Activated CD8-positive, alpha-beta T cell treated with anti-CD3 and anti-CD28 coated beads for 36 hours (primary cell): ENCODE results near the gene DERL2. TPM values are rescaled to one million over a fixed set of nuclear protein-coding genes. Genes with fewer than 3 reads are reported as not detected.

Experiments used
- ATAC-seq: fragments of 200-7000 bp; cut with Tn5 transposase; one replicate; pipeline ENCODE4 v1.10.0; 2021; ENCODE audit warnings: mild to moderate bottlenecking, moderate library complexity
- CTCF ChIA-PET: fragments of 350-600 bp; sonication (Branson Sonifier 250); formaldehyde crosslinking; loops from one replicate; lab custom pipeline; 2021; ENCODE audit warnings: antibody characterized with exemption; lab: Charles Lee
- POLR2A ChIA-PET: fragments of 350-600 bp; sonication (Branson Sonifier 250); formaldehyde crosslinking; loops from one replicate; lab custom pipeline; 2021; ENCODE audit warnings: antibody characterized with exemption; lab: Charles Lee
- DNase-seq: peaks from one replicate; pipeline ENCODE4 v3.0.0-alpha.2; 2020
- H3K27ac Mint-ChIP-seq: one replicate; pipeline ENCODE4 v1.8.0; 2021; ENCODE audit warnings: mild to moderate bottlenecking, mixed read lengths
- H3K27me3 Mint-ChIP-seq: one replicate; pipeline ENCODE4 v1.8.0; 2021; ENCODE audit warnings: mixed read lengths
- H3K36me3 Mint-ChIP-seq: one replicate; pipeline ENCODE4 v1.8.0; 2021; ENCODE audit warnings: low read depth, mixed read lengths
- H3K4me1 Mint-ChIP-seq: one replicate; pipeline ENCODE4 v1.8.0; 2021; ENCODE audit warnings: low read depth, mixed read lengths
- H3K4me3 Mint-ChIP-seq: one replicate; pipeline ENCODE4 v1.8.0; 2021; ENCODE audit warnings: mild to moderate bottlenecking, moderate library complexity, mixed read lengths
- H3K9me3 Mint-ChIP-seq: one replicate; pipeline ENCODE4 v1.8.0; 2021; ENCODE audit warnings: mixed read lengths
- intact Hi-C: fragments of 100-400 bp; cut with micrococcal nuclease; formaldehyde crosslinking; loops from one replicate; pipeline ENCODE4 v1.10.0; 2022
- total RNA-seq, 2 experiments: library from RNA; stranded (reverse); gene quantifications; one replicate each; pipeline ENCODE4 v1.2.3, GENCODE V29; 2021
- TF ChIP-seq, protein P1 (sequence below): fragments of 200-600 bp; IDR thresholded peaks from one replicate; pipeline ENCODE4 v1.8.0; 2022; ENCODE audit warnings: antibody characterized with exemption, mild to moderate bottlenecking

The DERL2 gene
- total RNA-seq, 2 experiments from 2014 or later = 43.4 to 45.8 TPM

DNA sequence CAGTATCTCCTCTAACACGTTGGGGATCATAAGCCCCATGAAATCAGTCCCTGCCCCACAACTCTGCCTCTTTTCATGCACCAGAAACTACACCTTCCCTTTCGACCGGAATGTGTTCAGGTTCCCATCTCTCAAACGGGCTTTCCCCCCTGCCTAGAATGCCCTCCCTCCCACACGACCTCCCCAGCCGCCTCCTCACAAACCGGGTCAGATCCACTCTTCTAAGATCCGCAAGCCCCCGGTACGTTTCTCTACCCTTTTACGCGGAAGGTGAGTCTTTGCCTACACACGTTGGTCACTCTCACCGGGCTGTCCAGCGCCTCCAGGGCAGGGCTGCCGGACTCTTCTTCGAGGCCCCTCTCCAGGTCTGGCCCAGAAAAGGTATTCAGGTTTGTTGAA is 17.9 kb downstream of the DERL2 start:
- CTCF ChIA-PET = interaction anchor here (0.9 to 2.4 kb wide), 5 partner anchors 19 to 29 kb away, joined by 3 to 14 read pairs (median 3); partner anchors contain the start of genes C1QBP and MIS12
- H3K4me1 Mint-ChIP-seq = peaks cover 40% of the 10 kb centered on the region

DNA sequence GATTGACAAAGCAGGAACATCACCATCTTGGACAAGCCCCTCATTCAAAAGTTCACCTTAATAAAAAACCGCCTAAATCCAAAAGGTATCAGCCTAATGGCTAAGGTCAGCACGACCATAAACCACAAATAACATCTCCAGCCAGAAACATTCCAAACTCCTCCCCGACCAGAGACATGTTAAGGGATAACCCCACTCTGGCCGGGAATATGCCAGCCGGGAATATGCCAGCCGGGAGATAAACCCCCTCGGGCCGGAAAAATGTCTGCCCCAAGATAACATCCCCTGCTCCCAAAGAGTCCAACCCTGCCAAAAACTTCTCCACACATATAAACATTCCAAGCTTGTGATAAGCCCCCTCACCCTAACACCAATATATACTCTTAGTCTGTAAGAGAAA is 18.6 kb downstream of the DERL2 start:
- TF ChIP-seq, protein P1, sequence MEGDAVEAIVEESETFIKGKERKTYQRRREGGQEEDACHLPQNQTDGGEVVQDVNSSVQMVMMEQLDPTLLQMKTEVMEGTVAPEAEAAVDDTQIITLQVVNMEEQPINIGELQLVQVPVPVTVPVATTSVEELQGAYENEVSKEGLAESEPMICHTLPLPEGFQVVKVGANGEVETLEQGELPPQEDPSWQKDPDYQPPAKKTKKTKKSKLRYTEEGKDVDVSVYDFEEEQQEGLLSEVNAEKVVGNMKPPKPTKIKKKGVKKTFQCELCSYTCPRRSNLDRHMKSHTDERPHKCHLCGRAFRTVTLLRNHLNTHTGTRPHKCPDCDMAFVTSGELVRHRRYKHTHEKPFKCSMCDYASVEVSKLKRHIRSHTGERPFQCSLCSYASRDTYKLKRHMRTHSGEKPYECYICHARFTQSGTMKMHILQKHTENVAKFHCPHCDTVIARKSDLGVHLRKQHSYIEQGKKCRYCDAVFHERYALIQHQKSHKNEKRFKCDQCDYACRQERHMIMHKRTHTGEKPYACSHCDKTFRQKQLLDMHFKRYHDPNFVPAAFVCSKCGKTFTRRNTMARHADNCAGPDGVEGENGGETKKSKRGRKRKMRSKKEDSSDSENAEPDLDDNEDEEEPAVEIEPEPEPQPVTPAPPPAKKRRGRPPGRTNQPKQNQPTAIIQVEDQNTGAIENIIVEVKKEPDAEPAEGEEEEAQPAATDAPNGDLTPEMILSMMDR = no peak
- ChIA-PET CTCF (interaction anchor here (0.9 to 2.4 kb wide), 3 partner anchors 19 to 28 kb away, joined by 3 to 14 read pairs (median 3); partner anchors contain the start of genes C1QBP and MIS12), POLR2A (interaction anchor here (0.7 to 5.7 kb wide), 2 partner anchors 11 to 19 kb away, joined by 3 to 55 read pairs; partner anchors contain the start of genes DERL2 and MIS12)
- H3K27ac Mint-ChIP-seq = peak overlapping the region; percentile 74
- ATAC-seq (no peak), DNase-seq (no peak)
- intact Hi-C loops = no loop called here
- H3K4me1 Mint-ChIP-seq = peaks cover 40% of the 10 kb centered on the region
- H3K9me3 Mint-ChIP-seq = no peaks in the 10 kb centered on the region
- H3K4me3 Mint-ChIP-seq = peak overlapping the region; percentile 89
- no peaks in the 10 kb centered on the region for H3K27me3 Mint-ChIP-seq
- peaks cover 29% of the 10 kb centered on the region for H3K36me3 Mint-ChIP-seq

More for the DNA sequence above, 17.9 kb downstream of the DERL2 start:
- no peaks in the 10 kb centered on the region for H3K9me3 Mint-ChIP-seq
- POLR2A ChIA-PET = interaction anchor here (0.7 to 5.7 kb wide), 7 partner anchors 10 to 1183 kb away, joined by 3 to 55 read pairs (median 4); partner anchors contain the start of genes C17orf100, DERL2, MED31 and MIS12
- ATAC-seq = peak; percentile 15
- TF ChIP-seq, protein P1 = no peak
- no peaks in the 10 kb centered on the region for H3K27me3 Mint-ChIP-seq
- peak overlapping the region; percentile 89 for H3K4me3 Mint-ChIP-seq
- peaks cover 29% of the 10 kb centered on the region for H3K36me3 Mint-ChIP-seq
- intact Hi-C loops = no loop called here
- peak; percentile 33 for DNase-seq
- H3K27ac Mint-ChIP-seq = peak overlapping the region; percentile 74

DNA sequence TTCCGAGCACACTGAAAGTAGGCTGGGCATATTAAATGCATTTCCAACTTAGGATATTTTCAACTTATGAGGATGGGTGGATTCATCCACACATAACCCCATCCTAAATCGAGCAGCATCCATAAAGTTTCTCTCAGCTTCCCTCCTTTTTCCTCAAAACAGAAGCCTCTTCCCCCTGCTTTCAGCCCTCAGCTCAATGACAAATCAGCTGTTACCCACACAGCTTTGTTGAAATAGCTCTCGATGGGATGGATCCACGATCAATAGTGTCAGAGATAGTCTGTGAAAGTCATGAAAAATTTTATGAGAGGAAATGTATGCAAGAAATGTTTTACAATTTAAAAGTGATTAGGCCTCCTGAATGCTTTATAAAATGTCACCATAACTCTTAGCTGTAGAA is 19.7 kb downstream of the DERL2 start:
- no peak for DNase-seq

DNA sequence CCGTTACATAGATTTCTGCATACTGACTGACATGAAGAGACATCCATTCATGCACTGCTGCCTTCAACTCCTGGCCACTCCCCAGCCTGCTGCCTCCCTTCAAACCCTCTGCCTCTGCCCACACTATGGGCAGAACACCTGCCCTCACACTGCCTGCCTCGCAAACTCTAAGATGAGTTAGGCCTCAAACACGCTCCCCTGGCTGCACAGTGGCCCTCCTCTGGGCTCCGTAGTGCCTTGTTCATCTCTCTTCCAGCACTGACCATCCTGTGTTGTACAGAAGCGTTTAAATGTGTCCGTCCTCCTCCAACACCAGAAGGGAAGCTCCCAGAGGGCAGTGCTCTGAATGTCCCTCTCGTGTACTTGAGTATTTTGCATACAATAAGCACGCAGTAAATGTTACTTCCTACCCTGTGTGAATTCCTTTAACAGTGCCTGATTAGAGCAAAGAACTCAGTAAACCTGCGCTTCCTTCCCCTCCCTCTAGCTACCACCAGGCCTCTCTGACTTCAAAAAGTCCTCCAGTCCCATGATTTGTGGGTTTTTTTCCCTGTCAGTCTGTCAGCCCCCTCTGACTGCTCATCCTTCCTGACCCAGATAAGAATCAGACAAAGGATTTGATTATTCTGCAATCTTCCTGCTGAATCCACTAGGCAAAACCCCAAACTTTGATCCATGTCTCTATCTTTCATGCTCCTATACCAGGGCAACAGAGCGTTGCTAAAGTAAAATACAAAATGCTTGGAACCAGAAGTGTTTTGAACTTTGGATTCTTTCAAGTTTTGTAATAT is 21.1 kb downstream of the DERL2 start:
- DNase-seq (no peak), ATAC-seq (no peak)
- intact Hi-C loops = no loop called here
- no peak overlapping the region for H3K27ac Mint-ChIP-seq
- H3K36me3 Mint-ChIP-seq = peaks cover 40% of the 10 kb centered on the region
- H3K9me3 Mint-ChIP-seq = no peaks in the 10 kb centered on the region
- POLR2A ChIA-PET = interaction anchor here (0.8 to 1.4 kb wide), 4 partner anchors 8 to 45 kb away, joined by 3 to 4 read pairs (median 3); partner anchors contain the start of genes DERL2, MIS12, NUP88 and RPAIN
- TF ChIP-seq, protein P1 = no peak
- H3K4me3 Mint-ChIP-seq = no peak overlapping the region
- peaks cover 38% of the 10 kb centered on the region for H3K4me1 Mint-ChIP-seq
- CTCF ChIA-PET = interaction anchor here (0.9 to 3.6 kb wide), 4 partner anchors 16 to 25 kb away, joined by 3 to 21 read pairs (median 3); partner anchors contain the start of genes C1QBP, DERL2 and MIS12
- H3K27me3 Mint-ChIP-seq = no peaks in the 10 kb centered on the region

More for the DNA sequence above, 19.7 kb downstream of the DERL2 start:
- H3K27ac Mint-ChIP-seq = no peak overlapping the region
- H3K4me1 Mint-ChIP-seq = peaks cover 40% of the 10 kb centered on the region
- H3K9me3 Mint-ChIP-seq = no peaks in the 10 kb centered on the region
- ATAC-seq = no peak
- no peaks in the 10 kb centered on the region for H3K27me3 Mint-ChIP-seq
- peaks cover 33% of the 10 kb centered on the region for H3K36me3 Mint-ChIP-seq
- POLR2A ChIA-PET = interaction anchor here (5.7 kb wide), 1 partner anchor 20 kb away, joined by 55 read pairs; the partner anchor contains the start of genes DERL2 and MIS12
- H3K4me3 Mint-ChIP-seq = peak overlapping the region; percentile 89
- TF ChIP-seq, protein P1 = no peak
- intact Hi-C loops = no loop called here
- CTCF ChIA-PET = interaction anchor here (0.9 to 2.4 kb wide), 2 partner anchors 25 to 27 kb away, joined by 6 to 14 read pairs; partner anchors contain the start of gene C1QBP
